ENCODE results near the gene ATG10.

DNA sequence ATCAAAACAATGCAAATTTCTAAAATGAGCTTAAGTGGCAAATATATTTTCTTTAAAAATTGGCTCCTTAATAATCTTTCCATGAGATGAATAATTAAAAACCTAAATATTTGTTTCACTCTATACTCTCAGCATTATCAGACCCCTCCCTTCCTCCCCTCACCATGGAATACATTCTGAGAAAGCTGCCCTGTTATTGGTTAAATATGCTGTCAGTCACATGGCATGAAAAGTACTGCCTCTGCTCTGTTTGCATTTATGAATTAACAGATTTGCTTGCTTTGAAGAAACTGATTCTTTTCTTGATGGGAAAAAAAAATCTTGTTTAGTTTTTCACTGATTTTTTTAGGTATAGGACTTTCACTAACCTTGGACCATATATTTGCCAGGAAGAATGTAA, 323.3 kb downstream of the ATG10 start:
- TF ChIP-seq TCF12 (IDR thresholded peaks at IDR 0.05) = no peak
- TF ChIP-seq TCF12 (CRISPR knock-in tag; IDR thresholded peaks at IDR 0.05) = no peak
- TF ChIP-seq, protein P1, sequence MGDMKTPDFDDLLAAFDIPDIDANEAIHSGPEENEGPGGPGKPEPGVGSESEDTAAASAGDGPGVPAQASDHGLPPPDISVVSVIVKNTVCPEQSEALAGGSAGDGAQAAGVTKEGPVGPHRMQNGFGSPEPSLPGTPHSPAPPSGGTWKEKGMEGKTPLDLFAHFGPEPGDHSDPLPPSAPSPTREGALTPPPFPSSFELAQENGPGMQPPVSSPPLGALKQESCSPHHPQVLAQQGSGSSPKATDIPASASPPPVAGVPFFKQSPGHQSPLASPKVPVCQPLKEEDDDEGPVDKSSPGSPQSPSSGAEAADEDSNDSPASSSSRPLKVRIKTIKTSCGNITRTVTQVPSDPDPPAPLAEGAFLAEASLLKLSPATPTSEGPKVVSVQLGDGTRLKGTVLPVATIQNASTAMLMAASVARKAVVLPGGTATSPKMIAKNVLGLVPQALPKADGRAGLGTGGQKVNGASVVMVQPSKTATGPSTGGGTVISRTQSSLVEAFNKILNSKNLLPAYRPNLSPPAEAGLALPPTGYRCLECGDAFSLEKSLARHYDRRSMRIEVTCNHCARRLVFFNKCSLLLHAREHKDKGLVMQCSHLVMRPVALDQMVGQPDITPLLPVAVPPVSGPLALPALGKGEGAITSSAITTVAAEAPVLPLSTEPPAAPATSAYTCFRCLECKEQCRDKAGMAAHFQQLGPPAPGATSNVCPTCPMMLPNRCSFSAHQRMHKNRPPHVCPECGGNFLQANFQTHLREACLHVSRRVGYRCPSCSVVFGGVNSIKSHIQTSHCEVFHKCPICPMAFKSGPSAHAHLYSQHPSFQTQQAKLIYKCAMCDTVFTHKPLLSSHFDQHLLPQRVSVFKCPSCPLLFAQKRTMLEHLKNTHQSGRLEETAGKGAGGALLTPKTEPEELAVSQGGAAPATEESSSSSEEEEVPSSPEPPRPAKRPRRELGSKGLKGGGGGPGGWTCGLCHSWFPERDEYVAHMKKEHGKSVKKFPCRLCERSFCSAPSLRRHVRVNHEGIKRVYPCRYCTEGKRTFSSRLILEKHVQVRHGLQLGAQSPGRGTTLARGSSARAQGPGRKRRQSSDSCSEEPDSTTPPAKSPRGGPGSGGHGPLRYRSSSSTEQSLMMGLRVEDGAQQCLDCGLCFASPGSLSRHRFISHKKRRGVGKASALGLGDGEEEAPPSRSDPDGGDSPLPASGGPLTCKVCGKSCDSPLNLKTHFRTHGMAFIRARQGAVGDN (CRISPR knock-in tag; IDR thresholded peaks at IDR 0.05) = no peak
- TF ChIP-seq CTCF (CRISPR knock-in tag; IDR thresholded peaks at IDR 0.05) = no peak
- no peak for TF ChIP-seq ZBTB20 (CRISPR knock-in tag; IDR thresholded peaks at IDR 0.05; ENCODE audit: borderline replicate concordance, low read depth)
- no peak for TF ChIP-seq ASH2L (IDR thresholded peaks at IDR 0.05; ENCODE audit: insufficient read length, low read depth, low read length)
- TF ChIP-seq EZH2 (conservative IDR thresholded peaks at IDR 0.05; ENCODE audit: low read depth, low read length) = no peak
- TF ChIP-seq, protein P2, sequence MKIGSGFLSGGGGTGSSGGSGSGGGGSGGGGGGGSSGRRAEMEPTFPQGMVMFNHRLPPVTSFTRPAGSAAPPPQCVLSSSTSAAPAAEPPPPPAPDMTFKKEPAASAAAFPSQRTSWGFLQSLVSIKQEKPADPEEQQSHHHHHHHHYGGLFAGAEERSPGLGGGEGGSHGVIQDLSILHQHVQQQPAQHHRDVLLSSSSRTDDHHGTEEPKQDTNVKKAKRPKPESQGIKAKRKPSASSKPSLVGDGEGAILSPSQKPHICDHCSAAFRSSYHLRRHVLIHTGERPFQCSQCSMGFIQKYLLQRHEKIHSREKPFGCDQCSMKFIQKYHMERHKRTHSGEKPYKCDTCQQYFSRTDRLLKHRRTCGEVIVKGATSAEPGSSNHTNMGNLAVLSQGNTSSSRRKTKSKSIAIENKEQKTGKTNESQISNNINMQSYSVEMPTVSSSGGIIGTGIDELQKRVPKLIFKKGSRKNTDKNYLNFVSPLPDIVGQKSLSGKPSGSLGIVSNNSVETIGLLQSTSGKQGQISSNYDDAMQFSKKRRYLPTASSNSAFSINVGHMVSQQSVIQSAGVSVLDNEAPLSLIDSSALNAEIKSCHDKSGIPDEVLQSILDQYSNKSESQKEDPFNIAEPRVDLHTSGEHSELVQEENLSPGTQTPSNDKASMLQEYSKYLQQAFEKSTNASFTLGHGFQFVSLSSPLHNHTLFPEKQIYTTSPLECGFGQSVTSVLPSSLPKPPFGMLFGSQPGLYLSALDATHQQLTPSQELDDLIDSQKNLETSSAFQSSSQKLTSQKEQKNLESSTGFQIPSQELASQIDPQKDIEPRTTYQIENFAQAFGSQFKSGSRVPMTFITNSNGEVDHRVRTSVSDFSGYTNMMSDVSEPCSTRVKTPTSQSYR (CRISPR knock-in tag; IDR thresholded peaks at IDR 0.05; ENCODE audit: borderline replicate concordance) = no peak
- TF ChIP-seq TAF1 (CRISPR knock-in tag; IDR thresholded peaks at IDR 0.05) = no peak
- no peak for TF ChIP-seq TCF7L2 (IDR thresholded peaks at IDR 0.05; ENCODE audit: low read depth, low read length)
